Measurements from ENCODE around the gene ANKRD35. TPM values are rescaled to one million over a fixed set of nuclear protein-coding genes. Genes with fewer than 3 reads are reported as not detected.

Gene ANKRD35
- total and polyA plus RNA-seq, 2 of the 8 experiments (the other 6 are each of a cell fraction or from before 2014, with no cell fraction given) = 1.6 to 3.0 TPM

DNA sequence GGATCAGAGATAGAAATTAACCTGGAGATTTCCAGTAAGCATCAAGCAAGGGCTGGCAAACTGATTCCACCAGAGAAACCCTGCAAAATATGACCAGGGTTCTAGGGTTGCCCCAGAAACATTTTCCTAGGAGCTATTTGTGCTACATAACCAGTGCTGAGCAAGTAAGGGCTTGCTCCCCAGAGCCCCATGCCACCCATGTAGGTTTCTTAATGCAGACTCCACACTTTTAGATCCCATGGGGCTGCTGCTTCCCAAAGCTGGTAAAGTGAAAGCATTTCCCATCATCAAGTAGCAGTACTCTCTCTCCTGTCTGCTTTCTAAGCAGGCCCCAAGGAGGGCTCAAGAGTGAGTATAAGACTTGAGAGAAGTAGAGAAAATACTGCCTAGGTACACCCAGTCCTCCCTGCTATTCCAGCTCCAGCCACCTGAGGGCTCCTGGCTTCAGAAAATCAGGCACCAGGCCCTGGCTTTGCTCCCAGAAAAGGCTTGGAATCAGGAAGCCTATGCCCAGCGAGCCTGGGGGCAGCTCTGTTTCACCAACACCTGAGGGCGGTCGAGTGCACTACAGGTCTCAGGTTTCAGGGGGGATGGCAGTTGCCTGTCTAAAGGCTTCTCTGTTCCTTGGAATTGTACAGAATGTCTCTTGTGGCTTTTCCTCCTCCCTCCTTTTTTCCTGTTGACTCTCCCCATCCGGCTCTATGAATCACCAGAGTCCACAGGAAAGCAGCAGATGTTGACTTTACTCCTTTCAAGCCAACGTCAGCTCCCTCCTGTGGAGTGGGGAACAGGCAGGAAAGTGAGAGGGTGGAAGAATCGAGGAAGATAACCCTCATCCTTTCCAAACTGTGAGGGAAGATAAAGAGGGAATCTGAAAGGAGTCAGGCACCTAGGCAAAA is 6.2 kb upstream of the ANKRD35 start (continued):
- TF ChIP-seq ZNF274 (IDR thresholded peaks at IDR 0.05; ENCODE audit: borderline replicate concordance, extremely low read depth, low read length) = no peak

Measured in H1 (cell line).